ENCODE results near the gene PLEKHG4B.

- no peak for TF ChIP-seq CTCF (conservative IDR thresholded peaks at IDR 0.05; ENCODE audit: low read depth, low read length)
- no peak for TF ChIP-seq EZH2 (IDR thresholded peaks at IDR 0.05; ENCODE audit: borderline replicate concordance, low read depth, low read length, poor library complexity, severe bottlenecking)
These were observed 90.2 kb downstream of the PLEKHG4B start for GRCh38 chr5:182126-182525.

Data from A673 (cell line).